GM10847 (cell line): ENCODE data around the gene RUVBL2.
"Not testable (repeated sequence)": the region's sequence is repeated elsewhere in the genome, so short reads cannot be mapped to it uniquely, and the experiment has no call there.

Experiments used
- POLR2A ChIP-seq: IDR thresholded peaks from 2 replicates; pipeline ENCODE4 v1.6.1; 2011; ENCODE audit not compliant: insufficient read length; ENCODE audit errors: extremely low read depth

Gene RUVBL2

DNA sequence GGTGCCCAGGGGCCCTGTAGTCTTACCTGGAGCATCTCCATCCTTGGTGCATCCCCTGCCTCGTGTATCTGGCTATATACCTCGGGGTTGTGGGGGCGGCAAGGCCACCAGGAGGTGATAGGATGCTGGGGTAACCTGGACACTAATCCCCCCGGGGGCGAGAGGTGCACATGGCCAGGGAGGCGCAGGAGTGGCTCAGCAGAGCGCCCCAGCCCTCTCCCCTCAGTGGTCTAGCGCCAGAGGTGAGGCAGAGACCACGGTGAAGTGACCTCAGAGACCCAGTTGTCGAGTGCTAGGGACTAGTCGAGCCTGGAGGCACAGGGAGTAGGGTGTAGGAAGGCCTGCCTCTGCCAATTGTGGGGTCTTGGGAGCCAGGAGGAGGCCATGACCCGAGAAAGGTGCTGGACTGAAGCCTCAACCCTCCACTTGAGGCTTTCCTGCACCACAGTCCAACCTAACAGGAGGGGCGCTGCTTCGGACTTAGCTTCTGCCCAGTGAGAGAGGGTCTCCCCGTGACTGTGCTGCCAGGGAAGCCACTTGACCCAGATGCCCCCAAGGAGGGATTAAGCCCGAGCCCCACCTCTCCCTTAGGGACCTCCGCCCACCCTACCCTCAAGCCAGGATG, 23.5 kb downstream of the RUVBL2 start, which contains the start of gene LHB:
TSS of gene LHB (minus strand) at position 51 of the 625 bp plus-strand sequence. CDS start at position 41, 10 bp downstream.
- TF ChIP-seq POLR2A: no peak

DNA sequence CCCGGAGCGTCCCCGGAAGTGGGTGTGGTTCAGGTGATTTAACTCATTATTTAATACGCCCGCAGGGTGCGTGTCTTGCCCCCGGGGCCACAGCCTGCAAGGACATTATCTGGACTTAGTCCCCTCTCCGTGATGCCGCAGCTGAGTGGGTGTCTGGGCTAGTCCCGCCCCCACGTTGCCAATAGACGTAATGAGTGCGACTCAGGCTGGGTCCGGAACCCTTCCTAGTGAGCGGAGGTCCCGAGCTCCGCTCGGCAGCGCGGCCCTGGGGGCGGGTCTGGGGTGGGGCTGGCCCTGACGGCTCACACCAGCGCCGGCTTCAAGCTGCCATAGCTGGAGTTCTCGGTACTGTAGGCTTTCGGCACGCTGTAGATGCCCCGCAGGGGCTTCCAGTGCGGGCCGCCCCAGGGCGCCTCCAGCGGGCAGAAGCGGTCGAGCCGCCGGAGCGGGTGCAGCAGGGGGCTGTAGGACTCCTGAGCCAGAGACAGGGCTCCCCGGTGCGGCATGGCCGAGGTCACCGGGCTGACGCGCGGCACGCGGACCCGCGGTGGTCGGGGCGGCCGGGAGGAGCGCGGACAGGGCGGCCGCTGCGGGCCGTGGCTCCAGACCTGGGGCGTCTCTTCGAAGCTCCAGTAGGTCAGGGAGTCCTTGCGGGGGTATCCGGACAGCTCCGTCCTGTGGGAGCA, 24.1 kb downstream of the RUVBL2 start:
- TF ChIP-seq POLR2A: no peak

DNA sequence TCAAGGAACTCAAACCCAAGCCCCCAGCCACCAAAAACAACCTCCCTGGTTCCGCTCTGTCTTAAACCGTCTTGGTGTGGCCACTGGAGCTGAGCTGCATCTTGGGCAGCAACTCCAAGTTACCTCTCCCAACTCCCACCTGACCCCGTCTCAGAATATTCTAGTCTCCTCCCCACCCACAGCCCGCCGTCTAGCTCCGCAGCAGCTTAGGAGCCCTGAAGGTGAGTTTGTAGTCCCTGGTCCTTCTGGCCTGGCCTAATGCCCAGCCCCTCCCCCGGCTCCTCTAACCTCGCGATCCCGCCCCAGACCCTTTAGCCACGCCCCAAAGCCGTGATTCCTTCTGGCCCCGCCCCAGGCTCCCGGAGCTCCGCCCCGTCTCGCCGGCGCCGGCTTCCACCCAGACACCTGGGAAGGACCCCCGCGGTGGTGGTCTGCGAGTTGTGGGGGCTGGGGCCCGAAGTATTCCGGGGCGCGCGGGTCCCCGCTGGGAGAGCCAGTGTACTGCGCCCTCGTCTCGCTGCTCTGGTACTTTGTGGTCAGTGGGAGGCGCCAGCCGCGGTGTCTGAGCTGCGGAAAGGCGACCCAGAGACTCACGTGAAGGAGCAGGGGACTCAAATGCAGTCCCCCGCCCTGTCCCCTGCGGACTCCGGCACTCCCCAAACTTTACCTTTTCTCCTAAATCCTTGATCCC, 25.7 kb downstream of the RUVBL2 start:
- no peak for TF ChIP-seq POLR2A

DNA sequence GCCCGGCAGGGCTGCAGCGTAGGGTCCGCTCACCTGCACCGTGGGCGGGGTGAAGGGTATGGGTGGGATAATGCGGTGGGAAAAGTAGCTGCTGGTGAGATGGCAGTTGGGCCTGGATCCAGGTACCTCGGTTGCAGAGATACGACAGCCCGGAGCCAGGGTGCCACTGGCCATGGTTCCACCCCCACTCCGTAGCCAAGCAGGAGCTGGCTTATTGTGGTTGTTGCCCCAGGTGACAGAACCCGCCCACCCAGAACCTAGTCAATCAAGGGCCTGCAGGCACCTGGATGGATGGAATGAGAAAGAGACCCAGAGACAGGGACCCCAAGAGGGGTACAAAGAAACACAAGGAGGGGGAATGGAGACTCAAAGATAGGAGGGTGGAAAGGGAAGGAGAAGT, 26.7 kb downstream of the RUVBL2 start:
- TF ChIP-seq POLR2A: no peak

DNA sequence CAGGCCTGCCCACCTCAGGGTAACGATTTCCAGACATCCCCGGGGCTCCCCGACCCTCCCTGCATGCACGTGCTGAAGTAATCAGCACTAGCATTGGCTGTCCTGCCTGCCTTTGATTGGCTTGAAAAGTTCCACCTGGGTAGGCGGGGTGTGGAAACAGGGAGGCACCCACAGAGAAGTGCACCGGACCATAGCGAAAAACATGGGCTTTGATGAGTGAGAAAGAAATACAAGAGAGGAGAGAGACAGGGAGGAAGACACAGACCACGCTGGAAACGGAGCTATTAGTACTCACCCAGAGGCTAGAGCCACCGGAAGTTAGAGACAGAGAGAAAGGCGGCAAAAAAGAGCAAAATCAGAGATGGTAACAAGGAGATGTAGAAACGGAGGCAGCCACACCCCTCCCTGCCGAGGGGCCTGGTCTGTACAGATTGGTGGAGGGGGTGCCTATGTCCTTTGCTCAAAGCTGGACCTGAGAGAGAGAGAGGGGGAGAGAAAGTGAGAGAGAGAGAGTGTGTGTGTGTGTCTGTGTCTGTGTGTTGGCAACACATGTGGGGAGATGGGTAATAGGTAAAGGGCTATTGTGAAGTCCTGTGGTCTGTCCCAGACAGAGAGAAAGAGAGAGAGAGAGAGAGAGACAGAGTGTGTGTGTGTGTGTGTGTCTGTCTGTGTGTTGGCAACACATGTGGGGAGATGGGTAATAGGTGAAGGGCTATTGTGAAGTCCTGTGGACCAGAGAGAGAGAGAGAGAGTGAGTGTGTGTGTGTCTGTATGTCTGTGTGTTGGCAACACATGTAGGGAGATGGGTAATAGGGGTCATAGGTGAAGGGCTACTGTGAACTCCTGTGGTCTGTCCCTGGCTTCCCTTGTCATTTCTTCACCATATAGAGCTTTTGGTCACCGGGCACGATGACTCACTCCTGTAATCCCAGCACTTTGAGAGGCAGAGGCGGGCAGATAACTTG, 27.5 kb downstream of the RUVBL2 start:
- TF ChIP-seq POLR2A: no peak

DNA sequence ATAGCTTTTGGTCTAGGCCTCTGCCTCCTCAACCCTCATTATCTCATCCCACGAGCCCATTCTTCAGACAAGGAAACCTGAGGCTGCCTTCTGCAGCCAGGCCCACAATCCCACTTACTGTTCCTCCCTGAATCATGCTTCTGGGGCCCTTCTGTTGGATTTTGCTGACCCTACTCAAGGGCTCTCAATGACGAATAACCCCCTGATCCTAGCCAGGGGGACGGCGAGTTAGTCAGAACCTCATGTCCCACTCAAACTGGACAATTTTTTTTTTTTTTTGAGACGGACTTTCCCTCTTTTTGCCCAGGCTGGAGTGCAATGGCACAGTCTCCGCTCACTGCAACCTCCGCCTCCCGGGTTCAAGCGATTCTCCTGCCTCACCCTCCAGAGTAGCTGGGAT, 28.4 kb downstream of the RUVBL2 start:
- no peak for TF ChIP-seq POLR2A

DNA sequence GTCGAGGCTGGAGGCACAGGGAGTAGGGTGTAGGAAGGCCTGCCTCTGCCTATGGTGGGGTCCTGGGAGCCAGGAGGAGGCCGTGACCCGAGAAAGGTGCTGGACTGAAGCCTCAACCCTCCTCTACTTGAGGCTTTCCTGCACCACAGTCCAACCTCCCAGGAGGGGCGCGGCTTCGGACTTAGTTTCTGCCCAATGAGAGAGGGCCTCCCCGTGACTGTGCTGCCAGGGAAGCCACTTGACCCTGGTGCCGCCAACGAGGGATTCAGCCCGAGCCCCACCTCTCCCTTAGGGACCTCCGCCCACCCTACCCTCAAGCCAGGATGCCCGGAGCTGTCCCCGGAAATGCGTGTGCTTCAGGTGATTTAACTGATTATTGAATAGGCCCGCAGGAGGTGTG, 30.5 kb downstream of the RUVBL2 start, which contains the start of gene CGB3:
TSS of gene CGB3 (minus strand) at position 101 of the 400 bp plus-strand sequence. CDS start 362 bp downstream, outside the sequence.
- TF ChIP-seq POLR2A: not testable (repeated sequence)

DNA sequence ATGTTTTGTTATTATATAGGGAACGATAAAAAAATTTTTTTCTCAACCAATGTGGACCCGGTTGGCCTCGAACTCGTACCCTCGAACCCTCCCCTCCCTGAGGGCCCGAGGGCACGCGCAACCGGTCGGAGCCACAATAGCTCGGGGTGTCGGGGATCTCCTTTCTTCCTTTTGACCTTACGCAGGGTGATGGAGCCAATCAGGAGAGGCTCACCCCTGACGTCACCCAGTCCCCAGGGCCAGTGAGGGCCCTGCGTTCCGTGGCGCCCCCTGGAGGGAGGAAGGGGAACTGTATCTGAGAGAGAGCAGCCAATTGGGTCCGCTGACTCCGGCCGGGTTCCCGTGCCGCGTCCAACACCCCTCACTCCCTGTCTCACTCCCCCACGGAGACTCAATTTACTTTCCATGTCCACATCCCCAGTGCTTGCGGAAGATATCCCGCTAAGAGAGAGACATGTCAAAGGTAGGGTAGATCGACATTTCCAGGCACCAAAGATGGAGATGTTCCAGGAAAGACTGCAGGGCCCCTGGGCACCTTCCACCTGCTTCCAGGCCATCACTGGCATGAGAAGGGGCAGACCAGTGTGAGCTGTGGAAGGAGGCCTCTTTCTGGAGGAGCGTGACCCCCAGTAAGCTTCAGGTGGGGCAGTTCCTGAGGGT, 38.1 kb downstream of the RUVBL2 start, which contains the start of gene CGB2:
TSS of gene CGB2 (plus strand) at position 249 of the 660 bp plus-strand sequence. CDS start at position 455, 206 bp downstream.
- TF ChIP-seq POLR2A: not testable (repeated sequence)

DNA sequence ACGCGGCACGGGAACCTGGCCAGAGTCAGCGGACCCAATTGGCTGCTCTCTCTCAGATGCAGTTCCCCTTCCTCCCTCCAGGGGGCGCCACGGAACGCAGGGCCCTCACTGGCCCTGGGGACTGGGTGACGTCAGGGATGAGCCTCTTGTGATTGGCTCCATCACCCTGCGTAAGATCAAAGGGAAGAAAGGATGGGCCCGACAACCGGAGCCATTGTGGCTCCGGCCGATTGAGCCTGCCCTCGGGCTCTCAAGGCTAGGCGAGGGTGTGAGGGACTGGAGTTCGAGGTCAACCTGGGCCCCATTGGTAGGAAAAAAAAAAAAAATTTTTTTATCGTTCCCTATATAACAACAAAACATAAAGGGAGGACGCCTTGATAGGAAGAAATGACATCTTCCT, 43.1 kb downstream of the RUVBL2 start, which contains the start of gene CGB1:
TSS of gene CGB1 (minus strand) at position 81 of the 400 bp plus-strand sequence. CDS start 184 bp downstream, outside the sequence.
- TF ChIP-seq POLR2A: not testable (repeated sequence)

DNA sequence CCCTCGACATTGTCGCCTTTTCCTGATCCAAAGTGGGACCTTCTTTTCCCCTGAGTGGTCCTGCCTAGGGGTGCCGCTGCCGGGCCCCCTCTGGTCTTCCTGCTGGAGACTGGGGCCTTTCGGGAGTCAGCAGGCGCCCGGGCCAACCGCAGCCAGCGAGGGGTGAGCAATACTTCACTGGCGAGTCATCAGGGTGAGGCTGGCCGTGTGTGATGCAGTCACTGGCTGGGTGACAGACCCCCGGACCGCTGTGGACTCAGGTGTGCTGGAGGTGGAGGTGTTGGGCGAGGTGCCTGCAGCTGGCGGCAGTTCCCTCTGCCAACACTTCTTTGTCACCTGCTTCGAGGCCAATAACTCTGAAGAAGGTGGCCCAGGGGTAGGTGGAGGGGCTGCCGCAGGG, 48.5 kb downstream of the RUVBL2 start:
- TF ChIP-seq POLR2A: no peak

DNA sequence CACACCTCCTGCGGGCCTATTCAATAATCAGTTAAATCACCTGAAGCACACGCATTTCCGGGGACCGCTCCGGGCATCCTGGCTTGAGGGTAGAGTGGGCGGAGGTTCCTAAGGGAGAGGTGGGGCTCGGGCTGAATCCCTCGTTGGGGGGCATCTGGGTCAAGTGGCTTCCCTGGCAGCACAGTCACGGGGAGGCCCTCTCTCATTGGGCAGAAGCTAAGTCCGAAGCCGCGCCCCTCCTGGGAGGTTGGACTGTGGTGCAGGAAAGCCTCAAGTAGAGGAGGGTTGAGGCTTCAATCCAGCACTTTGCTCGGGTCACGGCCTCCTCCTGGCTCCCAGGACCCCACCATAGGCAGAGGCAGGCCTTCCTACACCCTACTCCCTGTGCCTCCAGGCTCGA, 49.9 kb downstream of the RUVBL2 start, which contains the start of gene CGB5:
TSS of gene CGB5 (plus strand) at position 301 of the 400 bp plus-strand sequence. CDS start 362 bp downstream, outside the sequence.
- not testable (repeated sequence) for TF ChIP-seq POLR2A

DNA sequence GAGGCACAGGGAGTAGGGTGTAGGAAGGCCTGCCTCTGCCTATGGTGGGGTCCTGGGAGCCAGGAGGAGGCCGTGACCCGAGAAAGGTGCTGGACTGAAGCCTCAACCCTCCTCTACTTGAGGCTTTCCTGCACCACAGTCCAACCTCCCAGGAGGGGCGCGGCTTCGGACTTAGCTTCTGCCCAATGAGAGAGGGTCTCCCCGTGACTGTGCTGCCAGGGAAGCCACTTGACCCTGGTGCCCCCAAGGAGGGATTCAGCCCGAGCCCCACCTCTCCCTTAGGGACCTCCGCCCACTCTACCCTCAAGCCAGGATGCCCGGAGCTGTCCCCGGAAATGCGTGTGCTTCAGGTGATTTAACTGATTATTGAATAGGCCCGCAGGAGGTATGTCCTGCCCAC, 55.3 kb downstream of the RUVBL2 start, which contains the start of gene CGB8:
TSS of gene CGB8 (minus strand) at position 101 of the 400 bp plus-strand sequence. CDS start 372 bp downstream, outside the sequence.
- TF ChIP-seq POLR2A: not testable (repeated sequence)

DNA sequence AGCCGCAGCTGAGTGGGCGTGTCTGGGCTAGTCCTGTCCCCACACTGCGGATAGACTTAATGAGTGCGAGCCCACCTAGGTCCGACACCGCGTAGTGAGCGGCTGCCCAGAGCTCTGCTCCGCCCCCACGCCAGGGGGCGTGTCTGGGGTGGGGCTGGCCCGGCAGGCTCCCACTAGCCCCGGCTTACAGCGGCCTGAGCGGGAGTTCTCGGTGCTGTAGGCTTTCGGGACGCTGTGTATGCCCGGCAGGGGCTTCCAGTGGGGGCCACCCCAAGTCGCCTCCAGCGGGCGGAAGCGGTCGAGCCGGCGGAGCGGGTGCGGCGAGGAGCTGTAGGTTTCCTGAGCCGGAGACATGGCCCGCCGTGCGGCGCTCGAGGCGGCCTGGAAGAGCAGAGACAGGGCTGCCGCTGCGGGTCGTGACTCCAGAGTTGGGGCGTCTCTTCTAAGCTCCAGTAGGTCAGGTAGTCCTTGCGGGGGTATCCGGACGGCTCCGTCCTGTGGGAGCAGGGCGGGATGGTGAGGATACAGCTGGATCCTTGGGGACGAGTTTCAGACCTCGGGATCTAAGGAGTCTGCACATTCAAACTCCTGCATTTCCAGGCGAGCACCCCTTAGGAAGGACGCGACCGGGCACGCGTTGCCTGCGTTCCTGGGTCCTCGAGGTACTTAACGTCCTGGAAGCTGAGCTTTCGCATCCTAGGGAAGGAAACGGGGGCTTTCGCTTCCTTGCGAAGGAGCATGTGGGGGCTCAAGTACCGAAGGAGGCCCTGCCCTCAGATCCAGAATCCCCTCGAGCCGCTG, 62.6 kb downstream of the RUVBL2 start:
- TF ChIP-seq POLR2A: no peak

DNA sequence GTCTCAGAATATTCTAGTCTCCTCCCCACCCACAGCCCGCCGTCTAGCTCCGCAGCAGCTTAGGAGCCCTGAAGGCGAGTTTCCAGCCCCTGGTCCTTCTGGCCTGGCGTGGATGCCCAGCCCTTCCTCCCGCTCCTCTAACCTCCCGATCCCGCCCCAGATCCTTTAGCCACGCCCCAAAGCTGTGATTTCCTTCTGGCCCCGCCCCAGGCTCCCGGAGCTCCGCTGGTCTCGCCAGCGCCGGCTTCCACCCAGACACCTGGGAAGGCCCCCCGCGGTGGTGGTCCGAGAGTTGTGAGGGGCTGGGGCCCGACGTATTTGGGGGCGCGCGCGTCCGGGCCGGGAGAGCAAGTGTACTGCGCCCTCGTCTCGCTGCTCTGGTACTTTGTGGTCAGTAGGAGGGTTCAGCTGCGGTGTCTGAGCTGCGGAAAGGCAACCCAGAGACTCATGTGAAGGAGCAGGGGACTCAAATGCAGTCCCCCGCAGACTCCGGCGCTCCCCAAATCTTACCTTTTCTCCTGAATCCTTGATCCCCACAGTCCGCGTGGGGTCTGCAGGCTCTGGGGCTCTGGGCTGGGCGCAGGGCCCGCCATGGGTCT, 64.0 kb downstream of the RUVBL2 start, which contains the start of gene CGB7:
TSS of gene CGB7 (minus strand) at position 114 of the 599 bp plus-strand sequence. CDS start 2,374 bp downstream, outside the sequence.
- no peak for TF ChIP-seq POLR2A
